Lower leg skin (tissue), 3 donors: ENCODE data around the gene TMEM233.

ENCODE experiments used
- POLR2A ChIP-seq, 2 donors: fragments of 450-650 bp; IDR thresholded peaks; one replicate each; pipeline ENCODE4 v1.6.1; 2016 to 2017; ENCODE audit warnings: antibody characterized with exemption in 2 of 2, mild to moderate bottlenecking in 1 of 2, moderate library complexity in 1 of 2
- TF ChIP-seq, protein P1 (sequence below), 3 donors: fragments of 450-650 bp; IDR thresholded peaks; one replicate each; pipeline ENCODE4 v1.5.1; 2016; ENCODE audit warnings: antibody characterized with exemption in 3 of 3, mild to moderate bottlenecking in 3 of 3, moderate library complexity in 2 of 3

GRCh38 chr12:119649202-119649808 is 55.7 kb downstream of the TMEM233 start:
- TF ChIP-seq, protein P1, sequence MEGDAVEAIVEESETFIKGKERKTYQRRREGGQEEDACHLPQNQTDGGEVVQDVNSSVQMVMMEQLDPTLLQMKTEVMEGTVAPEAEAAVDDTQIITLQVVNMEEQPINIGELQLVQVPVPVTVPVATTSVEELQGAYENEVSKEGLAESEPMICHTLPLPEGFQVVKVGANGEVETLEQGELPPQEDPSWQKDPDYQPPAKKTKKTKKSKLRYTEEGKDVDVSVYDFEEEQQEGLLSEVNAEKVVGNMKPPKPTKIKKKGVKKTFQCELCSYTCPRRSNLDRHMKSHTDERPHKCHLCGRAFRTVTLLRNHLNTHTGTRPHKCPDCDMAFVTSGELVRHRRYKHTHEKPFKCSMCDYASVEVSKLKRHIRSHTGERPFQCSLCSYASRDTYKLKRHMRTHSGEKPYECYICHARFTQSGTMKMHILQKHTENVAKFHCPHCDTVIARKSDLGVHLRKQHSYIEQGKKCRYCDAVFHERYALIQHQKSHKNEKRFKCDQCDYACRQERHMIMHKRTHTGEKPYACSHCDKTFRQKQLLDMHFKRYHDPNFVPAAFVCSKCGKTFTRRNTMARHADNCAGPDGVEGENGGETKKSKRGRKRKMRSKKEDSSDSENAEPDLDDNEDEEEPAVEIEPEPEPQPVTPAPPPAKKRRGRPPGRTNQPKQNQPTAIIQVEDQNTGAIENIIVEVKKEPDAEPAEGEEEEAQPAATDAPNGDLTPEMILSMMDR (IDR thresholded peaks at IDR 0.05) = no peak
- TF ChIP-seq POLR2A (IDR thresholded peaks at IDR 0.05) = no peak
